Cerebellar nuclear complex (tissue), 1 donor: Measurements from ENCODE around the gene KNG1.
"Not testable (repeated sequence)": the region's sequence is repeated elsewhere in the genome, so short reads cannot be mapped to it uniquely, and the experiment has no call there.

Experiments used
- DNase-seq, 2 experiments: peaks; one replicate each; lab custom pipeline; 2025; lab: John Stamatoyannopoulos, UW

Gene KNG1

DNA sequence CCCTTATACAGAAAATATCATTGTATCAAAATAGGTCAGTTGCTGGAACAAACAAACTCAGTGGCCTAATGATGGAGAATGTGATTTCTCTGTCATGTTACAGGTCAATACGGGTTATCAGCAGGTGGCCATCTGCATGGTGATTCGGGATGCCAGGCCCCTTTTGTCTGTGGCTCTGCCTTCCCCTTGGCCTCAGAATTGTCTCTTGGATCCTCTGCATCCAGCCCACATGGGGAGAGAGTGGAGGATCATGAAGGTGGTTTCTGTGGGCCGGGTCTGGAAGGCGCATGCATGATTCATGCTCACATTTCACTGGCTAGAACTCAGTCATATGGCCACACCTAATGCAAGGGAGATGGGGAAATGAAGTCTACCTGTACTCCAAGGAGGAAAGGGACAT lies 6.5 kb upstream of the KNG1 start:
- DNase-seq = not testable (repeated sequence)

- DNase-seq = no peak
Measured at GRCh38 chr3:186713499-186713898, 3.7 kb upstream of the KNG1 start.

GRCh38 chr3:186719945-186720739 lies 3.0 kb downstream of the KNG1 start:
- no peak for DNase-seq

DNA sequence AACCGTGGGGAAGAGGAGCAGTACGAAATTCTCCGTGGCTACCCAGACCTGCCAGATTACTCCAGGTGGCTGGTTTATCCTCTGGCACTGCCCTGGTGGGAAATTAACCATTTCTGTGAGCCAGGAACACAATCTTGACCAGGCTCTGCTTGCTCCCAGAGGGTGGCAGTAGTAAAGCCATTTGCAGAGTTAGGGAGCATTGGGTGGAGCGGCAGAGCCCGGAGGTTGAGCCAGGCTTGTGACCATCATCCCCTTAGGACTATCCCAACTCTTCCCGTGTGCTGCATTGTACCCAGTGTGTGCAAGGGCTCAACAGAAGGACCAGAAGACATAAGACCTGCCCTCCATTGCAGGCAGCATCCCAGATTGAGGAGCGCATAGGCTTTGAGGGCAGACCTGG lies 5.3 kb downstream of the KNG1 start:
- no peak for DNase-seq

GRCh38 chr3:186724911-186725310 lies 7.8 kb downstream of the KNG1 start:
- DNase-seq = no peak

DNA sequence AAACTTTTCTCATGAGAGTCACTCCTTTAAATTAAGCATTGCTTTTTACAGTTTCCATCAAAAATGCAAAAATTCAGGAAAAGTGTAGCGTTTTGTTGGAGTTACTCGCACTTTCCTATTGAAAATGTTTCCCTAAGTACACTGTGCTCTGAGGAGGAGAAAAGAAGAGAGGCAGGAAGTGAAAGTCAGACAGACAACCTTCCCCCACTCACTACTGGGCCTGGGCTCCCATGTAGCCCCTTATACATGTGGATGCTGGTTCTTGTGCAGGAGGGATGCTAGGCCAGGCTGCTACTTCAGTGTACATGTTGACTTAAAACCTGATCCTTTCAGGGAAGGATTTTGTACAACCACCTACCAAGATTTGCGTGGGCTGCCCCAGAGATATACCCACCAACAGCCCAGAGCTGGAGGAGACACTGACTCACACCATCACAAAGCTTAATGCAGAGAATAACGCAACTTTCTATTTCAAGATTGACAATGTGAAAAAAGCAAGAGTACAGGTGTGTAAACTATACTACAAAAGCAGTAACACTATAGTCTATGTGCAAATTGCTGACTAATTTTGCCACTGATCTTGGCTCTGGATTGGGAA lies 15.1 kb downstream of the KNG1 start:
- DNase-seq = no peak

- no peak for DNase-seq
Measured at GRCh38 chr3:186742618-186743380, 25.6 kb downstream of the KNG1 start.

DNA sequence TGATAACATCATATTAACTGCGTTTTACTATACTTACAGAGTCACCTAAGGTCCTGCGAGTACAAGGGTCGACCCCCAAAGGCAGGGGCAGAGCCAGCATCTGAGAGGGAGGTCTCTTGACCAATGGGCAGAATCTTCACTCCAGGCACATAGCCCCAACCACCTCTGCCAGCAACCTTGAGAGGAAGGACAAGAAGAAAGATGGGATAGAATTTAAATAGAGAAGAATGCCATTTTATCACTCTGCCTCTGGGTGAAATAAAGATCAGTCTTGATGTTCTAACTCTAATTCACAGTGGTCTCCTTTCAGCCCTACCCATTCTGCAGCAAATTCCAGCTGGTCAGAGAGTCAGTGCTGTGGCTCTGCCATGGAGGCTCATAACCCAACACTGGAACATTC lies 26.5 kb downstream of the KNG1 start:
- no peak for DNase-seq

DNA sequence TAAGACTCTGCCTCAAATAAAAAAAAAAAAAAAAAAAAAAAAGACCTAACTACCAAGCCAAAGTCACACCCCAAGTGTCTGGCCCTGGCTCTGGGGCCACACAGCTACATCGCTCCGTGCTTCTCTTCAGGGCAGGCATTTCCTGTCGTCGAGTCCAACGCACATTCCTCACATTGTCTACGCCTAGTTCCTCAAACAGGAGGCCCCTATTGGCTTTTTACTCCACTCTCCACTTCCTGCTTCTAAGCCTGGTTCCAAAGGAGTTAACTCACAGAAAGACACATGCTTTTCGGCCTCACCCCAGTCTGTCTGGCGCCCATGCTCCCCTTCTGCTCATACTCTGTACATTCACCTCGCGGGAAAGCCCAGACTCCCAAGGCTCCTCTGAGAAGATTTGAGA lies 28.8 kb downstream of the KNG1 start:
- DNase-seq = no peak

DNA sequence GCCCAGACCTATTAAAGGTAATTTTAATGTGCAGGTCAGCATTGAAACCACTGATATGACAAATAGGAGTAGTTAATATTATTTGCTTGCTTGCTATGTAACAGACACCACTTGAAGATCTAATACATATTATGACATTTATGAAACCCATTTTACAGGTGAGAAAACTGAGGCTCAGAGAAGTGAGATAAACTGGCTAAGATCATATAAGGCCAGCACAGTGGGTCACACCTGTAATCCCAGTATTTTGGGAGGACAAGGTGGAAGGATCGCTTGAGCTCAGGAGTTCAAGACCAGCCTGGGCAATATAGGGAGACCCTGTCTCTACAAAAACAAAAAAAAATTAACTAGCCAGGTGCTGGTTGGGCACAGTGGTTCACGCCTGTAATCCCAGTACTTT lies 33.2 kb downstream of the KNG1 start:
- no peak for DNase-seq

GRCh38 chr3:186751480-186751879 lies 34.3 kb downstream of the KNG1 start:
- DNase-seq = no peak

DNA sequence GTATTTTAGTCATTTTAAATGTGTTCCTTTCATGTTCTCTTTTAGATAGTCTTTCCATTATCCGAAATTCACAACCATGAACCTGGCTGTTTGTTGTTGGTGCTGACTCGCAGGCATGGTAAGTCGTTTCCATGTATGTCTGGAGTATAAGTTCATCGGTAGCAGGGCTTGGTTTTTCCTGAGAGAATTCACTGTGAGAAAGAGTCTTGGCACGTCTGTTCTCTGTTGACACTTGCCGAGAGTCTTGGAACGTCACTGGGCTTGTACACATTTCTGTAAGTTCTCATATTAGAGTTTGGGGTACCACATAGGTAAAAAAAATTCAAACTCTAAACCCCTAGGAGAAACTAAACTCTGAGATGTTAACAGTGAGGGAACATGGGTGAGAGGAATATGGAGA lies 36.8 kb downstream of the KNG1 start:
- DNase-seq = no peak

DNA sequence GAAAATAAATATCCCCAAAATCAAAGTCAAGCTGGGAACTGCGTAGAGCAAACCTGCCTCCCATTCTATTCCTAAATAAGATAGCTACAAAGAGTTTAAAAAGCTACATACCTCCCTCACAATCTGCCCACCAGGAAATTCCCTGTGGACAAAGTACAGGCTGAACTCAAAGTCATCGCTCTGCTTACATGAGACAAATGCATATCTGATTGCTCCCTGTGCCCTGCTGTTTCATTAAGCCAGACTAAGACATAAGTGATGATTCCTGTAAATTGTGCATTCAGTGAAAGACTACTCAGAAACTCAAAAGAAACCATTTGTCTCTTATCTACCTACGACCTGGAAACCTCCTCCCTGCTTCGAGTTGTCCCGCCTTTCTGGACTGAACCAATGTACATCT lies 37.7 kb downstream of the KNG1 start:
- no peak for DNase-seq

DNA sequence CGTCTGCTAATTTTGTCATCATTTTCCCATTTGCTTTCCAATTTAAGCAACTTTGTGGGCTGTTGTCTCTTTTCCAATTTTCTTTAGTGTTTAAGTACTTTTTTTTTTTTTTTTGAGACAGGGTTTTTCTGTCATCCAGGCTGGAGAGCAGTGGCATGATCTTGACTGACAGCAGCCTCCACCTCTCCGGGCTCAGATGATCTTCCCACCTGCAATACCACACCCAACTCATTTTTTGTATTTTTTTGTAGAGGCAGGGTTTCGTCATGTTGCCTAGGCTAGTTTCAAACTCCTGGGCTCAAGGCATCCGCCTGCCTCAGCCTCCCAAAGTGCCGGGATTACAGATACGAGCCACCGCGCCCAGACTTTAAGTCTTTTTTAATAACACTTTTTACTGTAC lies 40.1 kb downstream of the KNG1 start:
- no peak for DNase-seq

DNA sequence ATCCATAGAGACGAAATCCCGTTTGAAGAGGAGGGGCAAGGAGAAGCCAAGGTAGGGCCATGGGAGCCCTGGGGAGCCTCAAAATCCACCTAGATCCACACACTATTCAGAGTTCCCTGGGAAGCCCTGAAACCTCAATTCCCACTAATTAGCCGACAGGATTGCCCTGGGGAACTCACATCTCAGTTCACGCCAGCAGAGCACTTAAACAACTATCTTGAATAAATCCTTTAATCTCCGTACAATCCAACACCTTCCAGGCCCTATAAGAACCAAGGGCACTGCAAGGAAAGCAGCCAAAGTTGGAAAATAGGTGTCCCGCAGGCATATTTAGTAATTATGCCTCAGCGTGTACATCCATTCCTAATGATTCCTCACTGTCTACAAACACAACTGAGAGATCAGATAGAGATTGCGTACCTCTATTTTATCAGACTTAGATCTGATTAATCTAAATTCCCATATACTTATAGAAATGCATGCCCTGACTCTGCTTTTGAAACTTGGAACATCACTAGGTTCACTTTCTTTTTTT lies 40.6 kb downstream of the KNG1 start:
- no peak for DNase-seq

GRCh38 chr3:186759231-186759930 lies 42.2 kb downstream of the KNG1 start:
- no peak for DNase-seq

DNA sequence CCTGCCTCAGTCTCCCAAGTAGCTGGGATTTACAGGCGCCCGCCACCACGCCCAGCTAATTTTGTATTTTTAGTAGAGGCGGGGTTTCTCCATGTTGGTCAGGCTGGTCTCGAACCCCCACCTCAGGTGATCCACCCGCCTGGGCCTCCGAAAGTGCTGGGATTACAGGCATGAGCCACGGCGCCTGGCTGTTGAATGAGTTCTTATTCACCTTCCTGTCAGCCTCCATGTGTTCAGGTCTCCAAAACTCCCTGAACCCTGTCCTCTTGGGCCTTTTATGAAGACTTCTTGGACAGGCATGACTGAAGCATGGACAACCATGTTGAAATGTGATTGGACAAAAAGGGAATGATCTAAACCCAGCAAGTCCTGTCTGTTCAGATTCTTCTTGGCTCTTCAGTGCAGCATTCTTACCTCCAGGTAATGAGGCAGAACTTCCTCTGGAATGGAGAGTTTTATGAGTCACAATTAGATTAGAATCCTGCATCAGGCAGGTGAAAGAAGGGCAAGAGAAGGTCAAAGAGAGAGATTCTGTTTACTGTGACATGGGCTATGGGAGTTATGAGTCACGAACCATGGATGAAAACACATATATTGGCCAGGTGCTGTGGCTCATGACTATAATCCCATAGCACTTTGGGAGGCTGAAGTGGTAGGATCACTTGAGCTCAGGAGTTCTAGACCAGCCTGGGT lies 43.1 kb downstream of the KNG1 start:
- no peak for DNase-seq

DNA sequence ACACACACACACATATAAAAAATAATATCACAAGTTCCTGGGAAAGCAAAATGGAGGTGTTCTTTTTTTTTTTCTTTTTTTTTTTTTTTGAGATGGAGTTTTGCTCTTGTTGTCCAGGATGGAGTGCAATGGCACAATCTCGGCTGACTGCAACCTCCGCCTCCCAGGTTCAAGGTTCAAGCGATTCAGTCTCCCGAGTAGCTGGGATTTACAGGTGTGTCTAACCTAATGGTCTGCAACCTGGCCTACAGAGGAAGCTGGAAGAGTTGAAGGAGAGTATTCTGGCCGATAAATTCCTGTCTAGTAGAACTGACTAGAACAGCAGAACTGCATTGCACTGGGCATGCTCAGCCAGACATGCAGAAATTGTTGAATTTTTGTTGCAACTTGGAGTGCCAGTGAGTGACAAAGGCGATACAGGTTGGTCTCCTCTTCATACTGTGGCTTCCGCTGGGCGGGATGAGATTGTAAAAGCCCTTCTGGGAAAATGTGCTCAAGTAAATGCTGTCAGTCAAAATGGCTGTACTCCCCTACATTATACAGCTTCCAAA lies 43.8 kb downstream of the KNG1 start:
- DNase-seq = no peak

- no peak for DNase-seq
Measured at GRCh38 chr3:186772281-186772694, 55.1 kb downstream of the KNG1 start.

GRCh38 chr3:186772701-186773417 lies 55.7 kb downstream of the KNG1 start:
- no peak for DNase-seq

DNA sequence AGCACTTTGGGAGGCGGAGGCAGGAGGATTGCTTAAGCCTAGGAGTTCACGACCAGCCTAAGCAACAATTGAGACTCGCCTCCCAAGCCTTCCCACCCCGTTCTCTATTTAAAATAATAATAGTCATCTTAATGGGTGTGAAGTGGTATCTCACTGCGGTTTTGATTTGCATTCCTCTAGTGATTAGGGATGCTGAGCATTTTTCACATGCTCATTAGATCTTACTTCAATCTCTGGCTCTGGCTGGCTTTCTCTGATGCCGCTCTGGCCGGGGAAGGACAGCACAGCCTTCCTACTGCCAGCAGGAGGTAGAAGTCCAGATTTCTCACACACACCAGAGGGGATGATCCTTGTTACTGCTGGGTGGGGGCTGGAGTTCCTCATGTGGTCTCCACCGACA lies 58.8 kb downstream of the KNG1 start:
- DNase-seq = no peak
